Vagina (tissue), 2 donors: ENCODE data around the gene OSGEPL1. TPM values are rescaled to one million over a fixed set of nuclear protein-coding genes. Genes with fewer than 3 reads are reported as not detected.

Experiments
- DNase-seq, 2 donors: peaks; one replicate each; pipeline ENCODE4 v3.0.0-alpha.2; 2017; ENCODE audit errors: extremely low spot score in 2 of 2
- H3K27ac ChIP-seq: fragments of 200-600 bp; sonication (generic); one replicate; pipeline ENCODE4 v1.5.1; 2019
- H3K27me3 ChIP-seq: fragments of 200-600 bp; sonication (generic); one replicate; pipeline ENCODE4 v1.5.1; 2019
- H3K36me3 ChIP-seq, 2 donors: fragments of 200-600 bp; sonication (generic); one replicate each; pipeline ENCODE4 v1.5.1; 2017 to 2019
- H3K4me1 ChIP-seq: fragments of 200-600 bp; sonication (generic); one replicate; pipeline ENCODE4 v1.5.1; 2019
- H3K4me3 ChIP-seq, 2 donors: fragments of 200-600 bp; sonication (generic); 1 replicate in 1 of 2; 2 replicates in 1 of 2; pipeline ENCODE4 v1.5.1; 2016 to 2019
- H3K9me3 ChIP-seq: fragments of 200-600 bp; sonication (generic); one replicate; pipeline ENCODE4 v1.5.1; 2019
- POLR2A ChIP-seq, 2 donors: fragments of 450-650 bp; IDR thresholded peaks; one replicate each; pipeline ENCODE4 v1.6.1; 2017; ENCODE audit warnings: antibody characterized with exemption in 2 of 2, mild to moderate bottlenecking in 2 of 2, moderate library complexity in 2 of 2
- POLR2AphosphoS5 ChIP-seq, 2 donors: sonication (generic); formaldehyde crosslinking; IDR thresholded peaks; one replicate each; pipeline ENCODE4 v1.9.0; 2017; ENCODE audit warnings: antibody characterized with exemption in 2 of 2, mild to moderate bottlenecking in 2 of 2, low read depth in 1 of 2; ENCODE audit not compliant: insufficient read depth in 1 of 2
- intact Hi-C: fragments of 100-400 bp; cut with DNase I; formaldehyde crosslinking; loops from one replicate; pipeline ENCODE4 v1.15.1; 2023
- total RNA-seq: library from RNA; depleted of rRNA; stranded (reverse); fragments of >200 nt; gene quantifications from one replicate; pipeline ENCODE4 v1.2.3, GENCODE V29; 2016
- TF ChIP-seq, protein P1 (sequence below), 3 experiments: fragments of 450-650 bp in 2 of 3; fragments of 200-600 bp in 1 of 3; sonication (generic) in 1 of 3; IDR thresholded peaks; one replicate each; pipeline ENCODE4 v1.5.1; 2017 to 2019; ENCODE audit warnings: antibody characterized with exemption in 3 of 3, mild to moderate bottlenecking in 2 of 3, moderate library complexity in 2 of 3

Gene OSGEPL1
- total RNA-seq, 1 donor from 2014 or later = 8.1 TPM

- no peaks in the 10 kb centered on the region for H3K9me3 ChIP-seq
- TF ChIP-seq, protein P1, sequence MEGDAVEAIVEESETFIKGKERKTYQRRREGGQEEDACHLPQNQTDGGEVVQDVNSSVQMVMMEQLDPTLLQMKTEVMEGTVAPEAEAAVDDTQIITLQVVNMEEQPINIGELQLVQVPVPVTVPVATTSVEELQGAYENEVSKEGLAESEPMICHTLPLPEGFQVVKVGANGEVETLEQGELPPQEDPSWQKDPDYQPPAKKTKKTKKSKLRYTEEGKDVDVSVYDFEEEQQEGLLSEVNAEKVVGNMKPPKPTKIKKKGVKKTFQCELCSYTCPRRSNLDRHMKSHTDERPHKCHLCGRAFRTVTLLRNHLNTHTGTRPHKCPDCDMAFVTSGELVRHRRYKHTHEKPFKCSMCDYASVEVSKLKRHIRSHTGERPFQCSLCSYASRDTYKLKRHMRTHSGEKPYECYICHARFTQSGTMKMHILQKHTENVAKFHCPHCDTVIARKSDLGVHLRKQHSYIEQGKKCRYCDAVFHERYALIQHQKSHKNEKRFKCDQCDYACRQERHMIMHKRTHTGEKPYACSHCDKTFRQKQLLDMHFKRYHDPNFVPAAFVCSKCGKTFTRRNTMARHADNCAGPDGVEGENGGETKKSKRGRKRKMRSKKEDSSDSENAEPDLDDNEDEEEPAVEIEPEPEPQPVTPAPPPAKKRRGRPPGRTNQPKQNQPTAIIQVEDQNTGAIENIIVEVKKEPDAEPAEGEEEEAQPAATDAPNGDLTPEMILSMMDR (IDR thresholded peaks at IDR 0.05) = no peak
- TF ChIP-seq POLR2A (IDR thresholded peaks at IDR 0.05) = no peak
- no peak for TF ChIP-seq POLR2AphosphoS5 (IDR thresholded peaks at IDR 0.05; ENCODE audit: insufficient read depth in 1 of 2, low read depth in 1 of 2)
- H3K4me1 ChIP-seq = peaks cover 19% of the 10 kb centered on the region
- H3K27me3 ChIP-seq = no peaks in the 10 kb centered on the region
- H3K27ac ChIP-seq = peak overlapping the region; percentile 28
- no peak overlapping the region for H3K4me3 ChIP-seq
- no peak for DNase-seq
- peaks cover 0 to 15% of the 10 kb centered on the region in 2 donors for H3K36me3 ChIP-seq
- intact Hi-C loops = no loop called here
These were observed 36.4 kb upstream of the OSGEPL1 start for GRCh38 chr2:189799030-189799331.

DNA sequence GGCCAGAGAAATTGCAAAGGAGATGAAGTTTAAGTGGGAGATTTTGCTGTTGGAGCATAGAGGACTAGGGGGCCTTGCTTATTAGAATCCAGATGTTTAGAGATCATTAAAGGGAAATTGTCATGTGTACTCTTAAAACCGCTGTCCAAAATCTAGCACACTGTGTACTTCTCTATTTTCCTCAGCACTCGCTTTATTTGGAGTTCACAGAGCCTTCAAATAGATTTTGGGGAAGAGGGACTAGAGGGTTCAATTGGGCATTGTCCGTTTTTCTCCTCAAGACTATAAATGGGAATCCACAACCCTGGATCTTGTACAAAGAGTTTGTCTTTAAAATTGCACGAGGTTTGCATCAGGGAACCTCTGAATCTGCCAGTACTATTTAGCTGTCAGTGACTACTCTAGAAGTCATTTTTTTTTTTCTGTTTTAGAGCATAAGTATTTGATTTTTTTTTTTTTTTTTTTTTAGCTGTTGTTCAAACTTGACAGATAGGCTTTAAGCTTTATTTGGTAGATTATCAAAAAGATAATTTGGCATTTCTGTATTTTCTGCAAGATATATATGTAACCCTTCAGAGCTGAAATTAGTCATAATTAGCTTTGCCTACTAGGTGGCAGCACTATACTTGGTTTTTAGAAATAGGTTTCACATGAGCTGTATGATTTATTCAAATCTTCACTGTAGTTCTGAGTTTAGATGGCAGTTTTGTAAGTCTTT, 35.9 kb upstream of the OSGEPL1 start:
- TF ChIP-seq POLR2AphosphoS5 (IDR thresholded peaks at IDR 0.05; ENCODE audit: insufficient read depth in 1 of 2, low read depth in 1 of 2) (no peak), POLR2A (IDR thresholded peaks at IDR 0.05) (no peak)
- TF ChIP-seq, protein P1 (IDR thresholded peaks at IDR 0.05) = peak in 1 of 3 experiments; percentile 24
- Histone ChIP-seq H3K9me3 (no peaks in the 10 kb centered on the region), H3K27me3 (no peaks in the 10 kb centered on the region), H3K27ac (peak overlapping the region; percentile 43), H3K4me3 (no peak overlapping the region), H3K36me3 (peaks cover 0 to 20% of the 10 kb centered on the region in 2 donors), H3K4me1 (peaks cover 19% of the 10 kb centered on the region)
- DNase-seq = no peak
- intact Hi-C loops = no loop called here

DNA sequence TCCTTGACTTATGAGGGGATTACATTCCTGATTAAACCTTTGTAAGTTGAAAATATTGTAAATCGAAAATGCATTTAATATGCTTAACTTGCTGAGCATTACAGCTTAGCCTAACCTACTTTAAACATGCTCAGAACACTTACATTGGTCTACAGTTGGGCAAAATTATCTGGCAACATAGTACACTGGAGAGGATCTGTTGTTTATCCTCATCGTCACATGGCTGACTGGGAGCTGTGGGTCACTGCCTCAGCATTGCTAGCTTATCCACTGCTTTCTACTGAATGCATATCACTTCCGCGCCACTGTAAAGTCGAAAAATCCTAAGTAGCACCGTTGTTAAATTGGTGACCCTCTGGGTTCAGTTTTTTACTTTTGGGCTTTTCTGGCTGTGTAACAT, 35.3 kb upstream of the OSGEPL1 start:
- intact Hi-C loops = no loop called here
- no peak for TF ChIP-seq POLR2AphosphoS5 (IDR thresholded peaks at IDR 0.05; ENCODE audit: insufficient read depth in 1 of 2, low read depth in 1 of 2)
- no peak for TF ChIP-seq POLR2A (IDR thresholded peaks at IDR 0.05)
- TF ChIP-seq, protein P1 (IDR thresholded peaks at IDR 0.05) = no peak
- no peaks in the 10 kb centered on the region for H3K27me3 ChIP-seq
- no peaks in the 10 kb centered on the region for H3K9me3 ChIP-seq
- H3K36me3 ChIP-seq = peaks cover 0 to 25% of the 10 kb centered on the region in 2 donors
- no peak for DNase-seq
- peak overlapping the region; percentile 43 for H3K27ac ChIP-seq
- H3K4me3 ChIP-seq = no peak overlapping the region
- peaks cover 19% of the 10 kb centered on the region for H3K4me1 ChIP-seq

GRCh38 chr2:189794310-189794709, 31.7 kb upstream of the OSGEPL1 start:
- TF ChIP-seq POLR2AphosphoS5 (IDR thresholded peaks at IDR 0.05; ENCODE audit: insufficient read depth in 1 of 2, low read depth in 1 of 2) (no peak), POLR2A (IDR thresholded peaks at IDR 0.05) (no peak)
- TF ChIP-seq, protein P1 (IDR thresholded peaks at IDR 0.05) = no peak
- no peak overlapping the region for H3K4me3 ChIP-seq
- H3K4me1 ChIP-seq = peaks cover 13% of the 10 kb centered on the region
- no peak for DNase-seq
- H3K9me3 ChIP-seq = no peaks in the 10 kb centered on the region
- peaks cover 0 to 31% of the 10 kb centered on the region in 2 donors for H3K36me3 ChIP-seq
- intact Hi-C loops = no loop called here
- H3K27me3 ChIP-seq = no peaks in the 10 kb centered on the region
- H3K27ac ChIP-seq = no peak overlapping the region

- intact Hi-C loops = no loop called here
- H3K36me3 ChIP-seq = peaks cover 0 to 31% of the 10 kb centered on the region in 2 donors
- H3K27me3 ChIP-seq = no peaks in the 10 kb centered on the region
- H3K4me3 ChIP-seq = no peak overlapping the region
- H3K4me1 ChIP-seq = no peaks in the 10 kb centered on the region
- TF ChIP-seq POLR2A (IDR thresholded peaks at IDR 0.05) (no peak), POLR2AphosphoS5 (IDR thresholded peaks at IDR 0.05; ENCODE audit: insufficient read depth in 1 of 2, low read depth in 1 of 2) (no peak)
- TF ChIP-seq, protein P1 (IDR thresholded peaks at IDR 0.05) = no peak
- DNase-seq = no peak
- no peaks in the 10 kb centered on the region for H3K9me3 ChIP-seq
- H3K27ac ChIP-seq = no peak overlapping the region
These were observed 28.9 kb upstream of the OSGEPL1 start for GRCh38 chr2:189791338-189792042.
